Measurements from ENCODE around the gene C16orf46. TPM values are rescaled to one million over a fixed set of nuclear protein-coding genes. Genes with fewer than 3 reads are reported as not detected.

C16orf46 gene
- total and polyA plus RNA-seq, 2 of the 13 experiments (the other 11 are each of a cell fraction or from before 2014, with no cell fraction given), result 0.38 to 0.55 TPM

- Histone ChIP-seq H3K79me2 (ENCODE audit: insufficient read depth, low read length) (peaks cover 35% of the 10 kb centered on the region), H3K9ac (ENCODE audit: insufficient read depth, low read depth, low read length) (no peak overlapping the region), H3K4me3 (replicated peaks in 1 of 3; ENCODE audit: insufficient read depth in 1 of 3, low read depth in 2 of 3, low read length in 3 of 3) (no peak overlapping the region), H3K9me3 (ENCODE audit: low read length) (no peaks in the 10 kb centered on the region), H3K36me3 (replicated peaks in 1 of 2; ENCODE audit: control insufficient read depth in 1 of 2, insufficient read depth in 2 of 2, low read length in 2 of 2) (peaks cover 12 to 50% of the 10 kb centered on the region in 2 experiments), H3K27me3 (ENCODE audit: control insufficient read depth in 1 of 2, insufficient read depth in 2 of 2, low read length in 2 of 2) (no peaks in the 10 kb centered on the region; a peak in 1 of 5 replicates), H3K4me1 (ENCODE audit: insufficient read depth, low read length) (peaks cover 33% of the 10 kb centered on the region), H3K4me2 (ENCODE audit: low read depth, low read length) (no peak overlapping the region), H4K20me1 (ENCODE audit: insufficient read depth, low read length) (peaks cover 2% of the 10 kb centered on the region; the same call in 1 of the 2 replicates), H3K27ac (ENCODE audit: extremely low read length, insufficient read depth, low read length) (no peak overlapping the region), H2AFZ (ENCODE audit: low read length) (no peak overlapping the region)
- no peak for DNase-seq (ENCODE audit: low spot score)
- no TSS peak for BruUV-seq (replicated peaks)
- no peak for ATAC-seq
- FAIRE-seq, result no peak
- in situ Hi-C loops (cut with HindIII; ENCODE audit: extremely low pct_ligation_motif_present, low pct_unique_long_range_greater_than_20kb) (loop anchor here (25.0 kb wide), 1 partner anchor 697 kb away; no protein-coding TSS in a partner anchor), intact Hi-C loops (cut with micrococcal nuclease; ENCODE audit: unreplicated experiment) (no loop called here)
- POLR2A ChIA-PET, result no interaction called here
- WGBS (ENCODE audit: low lambda C conversion rate), result 95% methylated on average over 2 of the region's 2 CpGs
- CTCF ChIA-PET (ENCODE audit: low intra/inter-chr PET ratio, low total read pairs), result no interaction called here
- no peak for TF ChIP-seq ELF1 (CRISPR knock-in tag; IDR thresholded peaks at IDR 0.05)
- TF ChIP-seq, protein P1, sequence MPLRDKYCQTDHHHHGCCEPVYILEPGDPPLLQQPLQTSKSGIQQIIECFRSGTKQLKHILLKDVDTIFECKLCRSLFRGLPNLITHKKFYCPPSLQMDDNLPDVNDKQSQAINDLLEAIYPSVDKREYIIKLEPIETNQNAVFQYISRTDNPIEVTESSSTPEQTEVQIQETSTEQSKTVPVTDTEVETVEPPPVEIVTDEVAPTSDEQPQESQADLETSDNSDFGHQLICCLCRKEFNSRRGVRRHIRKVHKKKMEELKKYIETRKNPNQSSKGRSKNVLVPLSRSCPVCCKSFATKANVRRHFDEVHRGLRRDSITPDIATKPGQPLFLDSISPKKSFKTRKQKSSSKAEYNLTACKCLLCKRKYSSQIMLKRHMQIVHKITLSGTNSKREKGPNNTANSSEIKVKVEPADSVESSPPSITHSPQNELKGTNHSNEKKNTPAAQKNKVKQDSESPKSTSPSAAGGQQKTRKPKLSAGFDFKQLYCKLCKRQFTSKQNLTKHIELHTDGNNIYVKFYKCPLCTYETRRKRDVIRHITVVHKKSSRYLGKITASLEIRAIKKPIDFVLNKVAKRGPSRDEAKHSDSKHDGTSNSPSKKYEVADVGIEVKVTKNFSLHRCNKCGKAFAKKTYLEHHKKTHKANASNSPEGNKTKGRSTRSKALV (CRISPR knock-in tag; IDR thresholded peaks at IDR 0.05), result no peak
- TF ChIP-seq ZNF484 (CRISPR knock-in tag; IDR thresholded peaks at IDR 0.05; ENCODE audit: borderline replicate concordance, low read depth), result no peak
- TF ChIP-seq ZNF512B (CRISPR knock-in tag; IDR thresholded peaks at IDR 0.05; ENCODE audit: borderline replicate concordance), result no peak
- no peak for TF ChIP-seq DDIT3 (CRISPR knock-in tag; IDR thresholded peaks at IDR 0.05)
- no peak for TF ChIP-seq ZNF256 (CRISPR knock-in tag; conservative IDR thresholded peaks at IDR 0.05)
- no peak for TF ChIP-seq SKI (IDR thresholded peaks at IDR 0.05; ENCODE audit: partially characterized antibody)
- no peak for TF ChIP-seq ZNF782 (CRISPR knock-in tag; IDR thresholded peaks at IDR 0.05; ENCODE audit: borderline replicate concordance)
- TF ChIP-seq, protein P2, sequence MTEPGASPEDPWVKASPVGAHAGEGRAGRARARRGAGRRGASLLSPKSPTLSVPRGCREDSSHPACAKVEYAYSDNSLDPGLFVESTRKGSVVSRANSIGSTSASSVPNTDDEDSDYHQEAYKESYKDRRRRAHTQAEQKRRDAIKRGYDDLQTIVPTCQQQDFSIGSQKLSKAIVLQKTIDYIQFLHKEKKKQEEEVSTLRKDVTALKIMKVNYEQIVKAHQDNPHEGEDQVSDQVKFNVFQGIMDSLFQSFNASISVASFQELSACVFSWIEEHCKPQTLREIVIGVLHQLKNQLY (CRISPR knock-in tag; IDR thresholded peaks at IDR 0.05), result no peak
- TF ChIP-seq NR3C1 (CRISPR knock-in tag; IDR thresholded peaks at IDR 0.05), result no peak
- TF ChIP-seq, protein P3, sequence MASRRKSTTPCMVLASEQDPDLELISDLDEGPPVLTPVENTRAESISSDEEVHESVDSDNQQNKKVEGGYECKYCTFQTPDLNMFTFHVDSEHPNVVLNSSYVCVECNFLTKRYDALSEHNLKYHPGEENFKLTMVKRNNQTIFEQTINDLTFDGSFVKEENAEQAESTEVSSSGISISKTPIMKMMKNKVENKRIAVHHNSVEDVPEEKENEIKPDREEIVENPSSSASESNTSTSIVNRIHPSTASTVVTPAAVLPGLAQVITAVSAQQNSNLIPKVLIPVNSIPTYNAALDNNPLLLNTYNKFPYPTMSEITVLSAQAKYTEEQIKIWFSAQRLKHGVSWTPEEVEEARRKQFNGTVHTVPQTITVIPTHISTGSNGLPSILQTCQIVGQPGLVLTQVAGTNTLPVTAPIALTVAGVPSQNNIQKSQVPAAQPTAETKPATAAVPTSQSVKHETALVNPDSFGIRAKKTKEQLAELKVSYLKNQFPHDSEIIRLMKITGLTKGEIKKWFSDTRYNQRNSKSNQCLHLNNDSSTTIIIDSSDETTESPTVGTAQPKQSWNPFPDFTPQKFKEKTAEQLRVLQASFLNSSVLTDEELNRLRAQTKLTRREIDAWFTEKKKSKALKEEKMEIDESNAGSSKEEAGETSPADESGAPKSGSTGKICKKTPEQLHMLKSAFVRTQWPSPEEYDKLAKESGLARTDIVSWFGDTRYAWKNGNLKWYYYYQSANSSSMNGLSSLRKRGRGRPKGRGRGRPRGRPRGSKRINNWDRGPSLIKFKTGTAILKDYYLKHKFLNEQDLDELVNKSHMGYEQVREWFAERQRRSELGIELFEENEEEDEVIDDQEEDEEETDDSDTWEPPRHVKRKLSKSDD (CRISPR knock-in tag; IDR thresholded peaks at IDR 0.05; ENCODE audit: low read depth), result no peak
- no peak for TF ChIP-seq ZNF776 (CRISPR knock-in tag; IDR thresholded peaks at IDR 0.05)
- no peak for TF ChIP-seq SOX5 (CRISPR knock-in tag; IDR thresholded peaks at IDR 0.05; ENCODE audit: borderline replicate concordance)
- TF ChIP-seq ZNF549 (CRISPR knock-in tag; IDR thresholded peaks at IDR 0.05), result no peak
- TF ChIP-seq ZBTB26 (CRISPR knock-in tag; IDR thresholded peaks at IDR 0.05; ENCODE audit: borderline replicate concordance), result no peak
- no peak for TF ChIP-seq ZNF20 (CRISPR knock-in tag; IDR thresholded peaks at IDR 0.05)
Measured at GRCh38 chr16:81040131-81040530, 36.9 kb downstream of the C16orf46 start.

Measured in HepG2 (cell line).